Coronary artery (tissue), 2 donors: Measurements from ENCODE around the gene KRT6B.

ENCODE experiments used
- DNase-seq: peaks from one replicate; pipeline ENCODE4 v3.0.0-alpha.2; 2017; ENCODE audit warnings: low spot score
- H3K27ac ChIP-seq, 2 donors: fragments of 200-600 bp; sonication (generic); one replicate each; pipeline ENCODE4 v1.5.1; 2016 to 2019
- H3K4me3 ChIP-seq: fragments of 200-600 bp; sonication (generic); 2 replicates; pipeline ENCODE4 v1.5.1; 2016; ENCODE audit warnings: mild to moderate bottlenecking, moderate library complexity
- CTCF ChIP-seq: fragments of 200-600 bp; sonication (generic); IDR thresholded peaks from one replicate; pipeline ENCODE4 v1.5.1; 2019; ENCODE audit warnings: antibody characterized with exemption

KRT6B gene

DNA sequence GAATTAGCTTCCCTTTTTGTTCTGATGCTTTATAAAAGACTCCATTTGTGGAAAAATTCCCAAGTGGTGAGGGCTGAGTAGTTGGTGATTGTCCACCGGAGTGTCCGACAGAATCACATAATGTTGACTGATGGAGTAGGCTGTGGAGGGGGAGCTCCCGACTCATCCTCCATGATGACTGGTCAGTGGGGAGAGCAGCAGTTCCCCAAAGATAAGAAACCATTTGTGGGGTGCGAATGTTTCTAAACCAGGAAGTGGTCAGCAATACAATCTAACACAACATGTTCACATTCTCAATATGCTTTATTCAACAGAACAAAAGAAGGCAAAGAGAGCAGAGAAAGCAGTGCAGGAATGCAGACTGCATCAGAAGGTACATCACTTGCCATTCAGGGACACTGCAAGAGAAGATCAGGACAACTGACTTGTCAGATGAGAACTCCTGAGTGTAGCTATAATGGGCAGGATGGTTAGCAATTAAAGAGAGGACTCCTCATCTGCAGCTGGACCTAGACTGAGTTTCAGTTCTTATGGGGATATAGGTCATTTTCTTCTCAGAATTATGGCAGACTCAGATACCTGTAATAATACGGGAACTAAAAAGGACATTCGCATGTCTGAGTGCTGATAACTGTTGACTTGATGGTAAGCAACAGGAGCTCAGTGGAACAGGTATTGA lies 5.4 kb downstream of the KRT6B start:
- Histone ChIP-seq H3K27ac (no peak overlapping the region), H3K4me3 (no peak overlapping the region)
- TF ChIP-seq CTCF: no peak
- no peak for DNase-seq

- Histone ChIP-seq H3K4me3 (no peak overlapping the region), H3K27ac (no peak overlapping the region)
- no peak for DNase-seq
- TF ChIP-seq CTCF: no peak
Measured at GRCh38 chr12:52445876-52446275, 6.1 kb downstream of the KRT6B start.

DNA sequence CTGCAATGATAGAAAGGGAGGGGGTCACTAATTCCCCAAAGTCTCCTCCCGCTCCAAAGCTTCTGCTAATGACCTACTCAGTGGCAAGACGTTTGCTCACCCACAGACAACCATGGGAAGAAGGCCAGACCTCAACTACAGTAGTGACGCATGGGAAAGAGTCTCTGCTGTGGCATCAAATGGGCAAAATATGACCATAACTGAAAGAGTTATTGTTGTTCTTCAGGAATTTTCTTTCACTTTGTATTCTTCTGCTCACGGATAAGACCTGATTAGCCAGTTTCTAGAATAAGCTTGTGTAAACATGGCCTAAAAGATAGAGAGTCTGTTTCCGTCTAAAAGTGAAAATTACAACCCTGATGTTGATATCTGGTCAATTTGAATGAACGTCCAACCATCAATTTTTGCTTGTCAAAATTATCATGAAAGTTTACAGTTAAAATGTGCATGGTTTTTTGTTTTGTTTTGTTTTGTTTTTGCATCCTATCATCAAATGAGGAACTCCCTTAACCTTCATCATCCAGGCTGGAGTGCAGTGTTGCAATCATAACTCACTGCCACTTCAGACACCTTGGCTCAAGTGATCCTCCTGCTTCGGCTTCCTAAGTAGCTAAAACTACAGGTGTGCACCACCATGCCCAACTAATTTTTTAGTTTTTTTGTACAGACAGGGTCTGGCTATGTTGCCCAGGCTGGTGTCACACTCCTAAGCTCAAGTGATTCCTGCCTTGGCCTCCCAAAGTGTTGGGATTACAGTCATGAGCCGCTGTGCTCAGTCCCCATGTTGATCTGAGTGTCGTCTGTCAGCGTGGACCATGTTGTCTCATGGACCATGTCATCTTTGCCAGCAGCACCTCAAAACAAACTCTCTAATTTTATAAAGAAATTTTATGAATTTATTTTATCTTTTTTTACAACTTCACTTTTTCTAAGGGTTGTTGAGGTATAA lies 7.0 kb downstream of the KRT6B start:
- TF ChIP-seq CTCF: no peak
- DNase-seq: no peak
- Histone ChIP-seq H3K27ac (no peak overlapping the region), H3K4me3 (no peak overlapping the region)

- H3K27ac ChIP-seq: no peak overlapping the region
Measured at GRCh38 chr12:52443966-52444365, 8.0 kb downstream of the KRT6B start.

DNA sequence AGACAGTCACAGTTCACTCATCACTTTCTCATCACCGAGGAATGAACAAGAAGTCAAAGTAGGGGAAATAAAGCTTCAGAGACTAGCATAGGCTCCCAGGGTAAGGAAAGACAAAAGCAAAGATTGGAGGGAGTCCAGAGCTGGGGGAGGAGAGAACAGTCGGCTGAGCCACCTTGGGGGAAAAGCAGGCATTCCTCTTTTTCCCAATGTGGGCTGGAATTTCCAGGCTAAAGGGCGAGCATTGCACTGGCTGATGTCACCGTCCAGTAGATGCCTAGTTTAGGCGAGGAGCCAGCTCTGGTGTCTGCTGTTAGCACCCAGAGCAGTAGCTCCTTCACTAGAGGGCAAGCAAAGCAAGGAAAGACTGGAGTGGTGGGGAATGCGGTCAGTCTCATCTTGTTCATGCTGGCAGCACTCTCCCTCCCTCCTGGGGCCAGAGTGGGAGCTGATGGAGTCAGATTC lies 9.3 kb downstream of the KRT6B start:
- TF ChIP-seq CTCF: no peak
- no peak for DNase-seq
- H3K4me3 ChIP-seq: no peak overlapping the region
- H3K27ac ChIP-seq: no peak overlapping the region

More at GRCh38 chr12:52443966-52444365, 8.0 kb downstream of the KRT6B start:
- H3K4me3 ChIP-seq: no peak overlapping the region
- no peak for DNase-seq
- TF ChIP-seq CTCF: no peak

DNA sequence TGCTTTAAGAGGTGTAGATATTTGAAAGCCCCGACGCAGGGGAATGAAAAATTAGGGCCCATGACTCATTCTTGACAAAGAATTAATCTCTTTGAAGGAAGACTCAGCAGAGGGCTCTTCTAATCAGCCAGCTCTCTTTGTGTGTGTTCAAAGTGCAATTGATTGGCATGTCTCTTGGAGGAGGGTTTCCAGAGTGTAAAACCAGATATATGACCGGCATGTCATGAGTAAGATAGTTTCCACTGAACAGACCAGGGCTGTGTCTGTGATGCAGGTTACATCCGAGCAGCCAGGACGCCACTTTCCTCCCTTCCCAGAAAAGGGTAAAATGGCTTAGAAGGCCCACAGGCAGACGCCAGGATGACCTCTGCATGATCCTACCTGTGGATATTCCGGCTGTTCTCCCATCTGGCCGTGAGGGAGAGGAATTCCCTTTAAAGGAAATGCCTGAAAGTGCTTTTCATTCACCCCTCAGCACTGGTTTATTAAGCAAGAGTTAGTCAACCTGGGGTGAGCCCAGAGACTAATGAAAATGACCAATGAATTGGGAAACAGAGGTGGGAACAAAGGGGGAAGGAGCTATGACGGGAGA lies 10.5 kb downstream of the KRT6B start:
- Histone ChIP-seq H3K27ac (no peak overlapping the region), H3K4me3 (no peak overlapping the region)
- DNase-seq: no peak
- TF ChIP-seq CTCF: no peak
